Muscle of leg (tissue), 11 donors: ENCODE measurements around the gene GLUD1. TPM values are rescaled to one million over a fixed set of nuclear protein-coding genes. Genes with fewer than 3 reads are reported as not detected.
"Not testable (repeated sequence)": the region's sequence is repeated elsewhere in the genome, so short reads cannot be mapped to it uniquely, and the experiment has no call there.

Source experiments
- DNase-seq: peaks from one replicate; pipeline ENCODE4 v3.0.0; 2013
- H3K27ac ChIP-seq: one replicate; pipeline ENCODE4 v1.5.1; 2013; ENCODE audit warnings: mild to moderate bottlenecking, low read length, control low read depth
- H3K27me3 ChIP-seq: one replicate; pipeline ENCODE4 v1.6.1; 2013; ENCODE audit warnings: low read length; ENCODE audit not compliant: control insufficient read depth, insufficient read depth
- H3K36me3 ChIP-seq: one replicate; pipeline ENCODE4 v1.6.1; 2013; ENCODE audit warnings: low read length; ENCODE audit not compliant: control insufficient read depth, insufficient read depth
- H3K4me1 ChIP-seq: one replicate; pipeline ENCODE4 v1.6.1; 2013; ENCODE audit warnings: low read length; ENCODE audit not compliant: control insufficient read depth, insufficient read depth
- H3K4me3 ChIP-seq: one replicate; pipeline ENCODE4 v1.5.1; 2013; ENCODE audit warnings: low read length, control low read depth
- H3K9me3 ChIP-seq: replicated peaks from 2 replicates; pipeline ENCODE4 v1.6.1; 2013; ENCODE audit warnings: low read depth, low read length; ENCODE audit not compliant: control insufficient read depth
- WGBS: methylation state at CpG from one replicate; pipeline ENCODE4 v1.1.5; 2013; ENCODE audit warnings: missing lambda C conversion rate; ENCODE audit not compliant: insufficient coverage; 5-methylcytosine and 5-hydroxymethylcytosine counted together
- polyA plus RNA-seq, 8 donors: library from polyadenylated mRNA; unstranded; fragments of 120-200 nt; gene quantifications; one replicate each; pipeline versions ENCODE4 v1.2.1 to v1.2.3, GENCODE V29; 2013; ENCODE audit warnings: inconsistent platforms in 1 of 8, low replicate concordance in 1 of 8; ENCODE audit not compliant: insufficient read length in 8 of 8, insufficient read depth in 1 of 8
- total RNA-seq: library from RNA; stranded (reverse); fragments of 120-200 nt; gene quantifications from one replicate; pipeline ENCODE4 v1.2.4, GENCODE V29; 2013

Gene GLUD1
- total and polyA plus RNA-seq, 9 donors: 53.2 to 83.0 (median 56.2) TPM

DNA sequence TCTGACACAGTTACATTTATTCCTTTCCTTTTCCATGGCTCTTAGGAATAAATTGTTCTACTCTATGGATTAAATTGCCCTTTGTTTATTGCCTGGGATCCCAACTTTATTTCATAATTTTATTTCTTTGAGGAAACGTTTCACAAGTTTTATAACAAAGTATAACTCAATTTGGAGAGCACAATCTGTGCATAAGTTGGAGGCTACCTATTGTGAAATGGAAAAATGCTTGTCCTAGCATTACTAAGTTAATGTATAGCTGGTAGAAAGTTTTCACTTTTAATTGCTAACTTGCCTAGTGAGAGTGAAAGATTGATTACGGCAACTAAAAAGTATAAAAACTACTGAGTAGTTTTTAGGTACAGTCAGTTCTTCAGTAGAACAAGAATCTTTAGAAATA lies 32.4 kb upstream of the GLUD1 start:
- no CpG with 5 or more reads among the region's 2 CpGs for WGBS

DNA sequence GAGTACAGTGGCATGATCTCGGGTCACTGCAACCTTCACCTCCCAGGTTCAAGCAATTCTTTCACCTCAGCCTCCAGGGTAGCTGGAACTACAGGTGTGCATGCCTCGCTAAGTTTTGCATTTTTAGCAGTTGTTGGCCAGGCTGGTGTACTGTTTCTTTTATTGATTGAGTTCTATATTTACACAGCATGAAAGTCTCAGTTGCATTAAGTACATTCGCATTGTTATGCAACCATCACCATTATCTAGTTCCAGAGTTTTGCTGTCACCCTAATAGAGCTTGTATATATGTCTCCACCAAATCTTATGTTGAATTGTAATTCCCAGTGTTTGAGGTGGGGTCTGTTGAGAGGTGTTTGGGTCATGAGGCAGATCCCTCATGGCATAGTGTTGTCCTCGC lies 28.7 kb upstream of the GLUD1 start:
- not testable (repeated sequence) for H3K4me3 ChIP-seq, DNase-seq, H3K27me3 ChIP-seq, H3K27ac ChIP-seq, H3K36me3 ChIP-seq, H3K4me1 ChIP-seq, H3K9me3 ChIP-seq
- WGBS: no CpG with 5 or more reads among the region's 4 CpGs

More for the DNA sequence above, 32.4 kb upstream of the GLUD1 start:
- H3K36me3 ChIP-seq, DNase-seq, H3K9me3 ChIP-seq, H3K4me1 ChIP-seq, H3K4me3 ChIP-seq, H3K27me3 ChIP-seq, H3K27ac ChIP-seq: not testable (repeated sequence)

- no CpG with 5 or more reads among the region's 1 CpG for WGBS
- H3K4me1 ChIP-seq, H3K9me3 ChIP-seq, H3K27ac ChIP-seq, H3K36me3 ChIP-seq, H3K27me3 ChIP-seq, H3K4me3 ChIP-seq, DNase-seq: not testable (repeated sequence)
Observed at GRCh38 chr10:87119029-87119428, 24.4 kb upstream of the GLUD1 start.

DNA sequence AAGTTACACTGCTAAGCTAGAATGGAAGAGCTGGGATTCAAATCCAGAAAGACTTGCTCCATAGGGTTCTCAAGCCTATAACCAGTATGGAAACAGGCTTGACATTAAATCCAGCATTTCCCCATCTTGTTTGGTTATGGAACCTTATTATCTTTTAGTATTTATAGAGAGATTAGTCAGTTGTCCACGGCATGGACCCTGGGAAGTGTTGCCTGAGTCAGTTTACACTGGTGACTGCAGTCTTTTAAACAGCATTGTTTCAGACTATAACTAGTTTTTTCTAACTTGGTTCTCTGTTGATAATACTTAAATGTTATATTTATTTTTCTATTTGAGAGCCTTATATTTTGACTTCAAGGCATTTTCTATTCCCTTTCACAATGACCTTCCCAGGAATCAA lies 23.5 kb upstream of the GLUD1 start:
- H3K4me3 ChIP-seq, H3K27ac ChIP-seq, H3K36me3 ChIP-seq, DNase-seq, H3K9me3 ChIP-seq, H3K27me3 ChIP-seq, H3K4me1 ChIP-seq: not testable (repeated sequence)
- no CpG with 5 or more reads among the region's 1 CpG for WGBS

DNA sequence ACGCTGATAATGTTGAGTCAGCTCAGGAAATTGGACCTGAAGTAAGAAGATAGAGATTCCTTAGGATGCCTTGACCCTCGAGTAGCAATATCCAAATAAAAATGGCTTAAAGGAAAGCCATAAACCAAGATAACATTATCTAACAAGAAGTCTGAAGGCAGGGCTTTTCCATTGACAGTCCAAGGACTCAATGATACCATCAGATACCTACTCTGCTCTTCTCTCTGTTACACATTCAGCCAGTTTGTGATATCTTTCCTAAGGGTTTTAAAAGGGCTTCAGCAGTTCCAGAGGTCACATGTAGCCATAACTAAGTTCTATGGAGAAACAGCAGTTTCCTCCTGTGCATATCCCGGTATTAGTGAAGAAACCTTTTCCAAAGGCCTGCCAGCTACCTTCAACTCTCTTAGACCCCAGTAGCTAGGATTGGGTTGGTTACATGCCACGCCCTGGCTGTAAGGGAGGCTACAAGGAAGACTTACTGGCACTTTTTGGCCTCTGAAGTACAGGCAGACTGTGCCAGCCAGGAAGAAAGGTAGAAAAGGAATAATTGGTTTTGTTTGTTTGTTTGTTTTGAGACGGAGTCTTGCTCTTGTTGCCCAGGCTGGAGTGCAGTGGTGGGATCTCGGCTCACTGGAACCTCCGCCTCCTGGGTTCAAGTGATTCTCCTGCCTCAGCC lies 10.9 kb upstream of the GLUD1 start:
- peaks cover 37% of the 10 kb centered on the region for H3K36me3 ChIP-seq
- no peaks in the 10 kb centered on the region for H3K9me3 ChIP-seq
- H3K27me3 ChIP-seq: no peaks in the 10 kb centered on the region
- H3K27ac ChIP-seq: no peak overlapping the region
- 79% methylated on average over 2 of the region's 7 CpGs for WGBS
- no peaks in the 10 kb centered on the region for H3K4me1 ChIP-seq
- H3K4me3 ChIP-seq: no peak overlapping the region
- DNase-seq: no peak

- not testable (repeated sequence) for H3K27ac ChIP-seq, H3K4me3 ChIP-seq, DNase-seq, H3K4me1 ChIP-seq, H3K27me3 ChIP-seq, H3K9me3 ChIP-seq
- H3K36me3 ChIP-seq: peaks cover 35% of the 10 kb centered on the region
- 100% methylated on average over 3 of the region's 8 CpGs for WGBS
Observed at GRCh38 chr10:87104727-87105126, 10.1 kb upstream of the GLUD1 start.

GRCh38 chr10:87101996-87102395 lies 7.4 kb upstream of the GLUD1 start:
- Histone ChIP-seq H3K27me3 (no peaks in the 10 kb centered on the region), H3K4me1 (no peaks in the 10 kb centered on the region), H3K4me3 (no peak overlapping the region), H3K36me3 (peaks cover 26% of the 10 kb centered on the region), H3K9me3 (no peaks in the 10 kb centered on the region), H3K27ac (no peak overlapping the region)
- no peak for DNase-seq
- no CpG with 5 or more reads among the region's 2 CpGs for WGBS

- under 1% methylated on average over 51 of the region's 60 CpGs for WGBS
- Histone ChIP-seq H3K4me3 (peak overlapping the region; percentile 77), H3K36me3 (peaks cover 6% of the 10 kb centered on the region), H3K4me1 (peaks cover 16% of the 10 kb centered on the region), H3K27me3 (no peaks in the 10 kb centered on the region), H3K27ac (peak overlapping the region; percentile 91), H3K9me3 (no peaks in the 10 kb centered on the region)
- peak; percentile 91 for DNase-seq
Observed at GRCh38 chr10:87095236-87095945, 748 bp upstream of the GLUD1 start.

DNA sequence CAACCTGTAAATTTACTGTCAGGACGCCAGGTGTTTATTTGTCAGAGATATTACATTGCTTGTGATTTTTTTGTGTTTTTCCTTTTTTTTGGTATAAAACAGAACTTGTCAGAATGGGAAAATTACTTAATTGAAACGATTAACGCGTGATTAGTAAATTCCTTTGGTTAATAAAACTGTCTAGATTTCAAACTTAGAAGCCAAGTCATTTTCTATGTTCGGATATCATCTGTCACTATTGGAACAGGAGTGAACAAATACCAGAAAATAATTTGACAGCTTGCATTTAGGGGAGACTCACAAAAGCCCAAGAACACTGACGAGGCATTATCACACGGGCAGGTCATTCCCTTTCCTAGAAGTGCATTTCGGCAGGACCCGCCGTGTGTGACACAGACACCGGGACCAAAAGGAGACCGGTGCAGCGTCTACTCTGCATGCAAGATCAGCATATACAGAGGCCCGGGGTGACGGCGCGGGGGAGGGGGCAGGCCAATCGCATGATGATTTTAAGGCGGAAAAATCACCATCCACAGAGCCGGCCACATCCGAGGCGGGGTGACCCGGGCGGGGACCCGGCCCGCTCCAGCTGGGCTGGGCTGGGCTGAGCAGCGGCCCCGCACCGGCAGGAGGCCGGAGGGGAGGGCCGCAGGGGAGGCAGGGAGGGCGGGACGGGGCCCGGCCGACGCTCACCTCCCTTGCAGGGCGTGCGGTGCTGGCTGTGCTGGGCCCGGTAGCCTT lies 841 bp downstream of the GLUD1 start:
- peak; percentile 78 for DNase-seq
- H3K4me3 ChIP-seq: peak overlapping the region; percentile 70
- peaks cover 6% of the 10 kb centered on the region for H3K36me3 ChIP-seq
- no peaks in the 10 kb centered on the region for H3K27me3 ChIP-seq
- WGBS: 0% methylated on average over 29 of the region's 39 CpGs
- no peaks in the 10 kb centered on the region for H3K9me3 ChIP-seq
- H3K27ac ChIP-seq: peak overlapping the region; percentile 94
- H3K4me1 ChIP-seq: peaks cover 16% of the 10 kb centered on the region

- Histone ChIP-seq H3K4me3 (peak overlapping the region; percentile 70), H3K27ac (peak overlapping the region; percentile 83), H3K4me1 (peaks cover 16% of the 10 kb centered on the region), H3K9me3 (no peaks in the 10 kb centered on the region), H3K36me3 (peaks cover 6% of the 10 kb centered on the region), H3K27me3 (no peaks in the 10 kb centered on the region)
- peak; percentile 58 for DNase-seq
- 6% methylated on average over 4 of the region's 9 CpGs for WGBS
Observed at GRCh38 chr10:87092861-87093631, 1.6 kb downstream of the GLUD1 start.
